PC-9 (cell line): Measurements from ENCODE around the gene OR6J1. TPM values are rescaled to one million over a fixed set of nuclear protein-coding genes. Genes with fewer than 3 reads are reported as not detected.

Experiments used
- BruUV-seq: library from RNA; stranded (reverse); fragments of 400-500 nt; replicated peaks from 2 replicates; lab custom pipeline; 2021; lab: Mats Ljungman, UMichigan
- CTCF ChIA-PET: fragments of 300-600 bp; sonication (Branson Sonifier 250); formaldehyde crosslinking; loops from one replicate; lab custom pipeline; 2022; ENCODE audit warnings: antibody characterized with exemption; lab: Charles Lee
- POLR2A ChIA-PET: fragments of 300-600 bp; sonication (Branson Sonifier 250); formaldehyde crosslinking; loops from one replicate; lab custom pipeline; 2022; ENCODE audit warnings: antibody characterized with exemption; ENCODE audit not compliant: unreplicated experiment; lab: Charles Lee
- DNase-seq, 2 experiments: peaks; one replicate each; pipeline versions ENCODE4 v3.0.0 to v3.0.0-alpha.2; 2015 to 2022; ENCODE audit warnings: mixed read lengths in 1 of 2
- H2AFZ ChIP-seq: fragments of 200-600 bp; sonication (generic); 2 replicates; pipeline ENCODE4 v1.8.1; 2017; ENCODE audit warnings: antibody characterized with exemption
- H3F3A ChIP-seq: fragments of 200-600 bp; sonication (generic); 2 replicates; pipeline ENCODE4 v1.8.1; 2017; ENCODE audit warnings: antibody characterized with exemption, mild to moderate bottlenecking, low read depth; ENCODE audit not compliant: insufficient read depth
- H3K27ac ChIP-seq: fragments of 200-600 bp; sonication (generic); 2 replicates; pipeline ENCODE4 v1.6.1; 2016; ENCODE audit warnings: mixed run types
- H3K27me3 ChIP-seq: fragments of 200-600 bp; sonication (generic); 2 replicates; pipeline ENCODE4 v1.6.1; 2016; ENCODE audit warnings: low read depth, mixed run types; ENCODE audit not compliant: insufficient read depth
- H3K36me3 ChIP-seq: fragments of 200-600 bp; sonication (generic); 2 replicates; pipeline ENCODE4 v1.6.1; 2016; ENCODE audit warnings: low read depth, mixed run types
- H3K4me1 ChIP-seq: fragments of 200-600 bp; sonication (generic); replicated peaks from 2 replicates; pipeline ENCODE4 v1.6.1; 2016; ENCODE audit warnings: mixed run types; ENCODE audit not compliant: insufficient read depth
- H3K4me2 ChIP-seq: fragments of 200-600 bp; sonication (generic); 2 replicates; pipeline ENCODE4 v1.6.1; 2017; ENCODE audit warnings: mixed run types
- H3K4me3 ChIP-seq: fragments of 200-600 bp; sonication (generic); 2 replicates; pipeline ENCODE4 v1.6.1; 2016; ENCODE audit warnings: mixed run types
- H3K79me2 ChIP-seq: fragments of 200-600 bp; sonication (generic); 2 replicates; pipeline ENCODE4 v1.6.1; 2017; ENCODE audit warnings: low read depth, mixed run types
- H3K9me2 ChIP-seq: fragments of 200-600 bp; sonication (generic); 2 replicates; pipeline ENCODE4 v1.8.1; 2017; ENCODE audit warnings: mild to moderate bottlenecking; ENCODE audit not compliant: insufficient read depth
- H3K9me3 ChIP-seq: fragments of 200-600 bp; sonication (generic); 2 replicates; pipeline ENCODE4 v1.8.1; 2016; ENCODE audit warnings: low read depth; ENCODE audit not compliant: insufficient read depth
- H4K20me1 ChIP-seq: fragments of 200-600 bp; sonication (generic); 2 replicates; pipeline ENCODE4 v1.8.1; 2017; ENCODE audit not compliant: insufficient read depth
- EZH2 ChIP-seq: fragments of 200-600 bp; sonication (generic); IDR thresholded peaks from 2 replicates; pipeline ENCODE4 v1.8.0; 2017; ENCODE audit warnings: antibody characterized with exemption, low read depth
- intact Hi-C: fragments of 100-400 bp; cut with micrococcal nuclease; formaldehyde crosslinking; loops from one replicate; pipeline ENCODE4 v1.10.0; 2022; ENCODE audit not compliant: unreplicated experiment
- total RNA-seq: library from RNA; stranded (reverse); gene quantifications from 2 replicates; pipeline ENCODE4 v1.2.3, GENCODE V29; 2021
- TF ChIP-seq, protein P1 (sequence below): fragments of 200-600 bp; sonication (generic); conservative IDR thresholded peaks from 2 replicates; pipeline ENCODE4 v1.6.1; 2017; ENCODE audit warnings: mixed run types, antibody characterized with exemption, mild to moderate bottlenecking, moderate library complexity

Gene OR6J1
- total RNA-seq, 1 experiment from 2014 or later: 0.11 TPM

DNA sequence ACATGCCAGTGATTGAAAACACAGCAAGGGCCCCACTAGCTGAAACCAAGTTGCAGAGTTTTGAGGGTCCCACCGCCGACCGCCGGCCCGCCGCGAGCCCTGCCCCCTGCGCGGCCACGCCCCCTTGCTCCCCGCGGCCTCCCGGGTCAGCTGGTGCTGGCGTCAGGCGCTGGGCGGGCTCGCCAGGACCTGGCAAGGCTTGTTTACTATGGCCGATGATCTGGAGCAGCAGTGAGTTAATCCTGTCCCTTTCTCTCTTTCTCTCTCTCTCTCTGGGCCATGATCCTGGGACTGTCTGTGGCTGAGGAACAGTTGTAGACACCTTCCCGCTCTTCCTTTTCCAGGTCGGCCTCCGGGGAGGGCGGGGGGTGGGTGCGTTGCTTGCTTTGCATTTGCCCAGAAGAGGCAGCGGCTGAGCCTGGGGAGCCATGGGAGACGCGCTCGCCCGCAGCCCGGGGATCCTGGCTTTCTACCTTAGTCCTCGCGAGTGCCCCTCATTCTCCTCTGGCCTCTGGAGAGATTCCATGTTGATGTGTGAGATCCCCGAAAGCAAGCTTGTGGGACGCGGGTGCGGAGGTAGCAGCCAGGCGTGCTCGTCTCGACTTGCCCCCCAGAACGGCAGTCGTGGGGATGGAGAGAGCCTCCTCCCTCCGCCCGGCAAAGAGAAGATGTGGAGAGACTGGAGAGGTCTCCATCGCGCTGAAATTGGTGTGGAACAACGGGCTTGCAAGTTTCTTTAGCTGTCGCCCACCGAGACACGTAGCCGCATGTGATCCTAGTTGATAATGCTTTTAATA is 45.9 kb downstream of the OR6J1 start, which contains the start of gene ABHD4:
Gene ABHD4, plus strand, starts transcription at position 202 of the 797 bp plus-strand sequence. Its CDS starts 7 bp downstream, at position 209.
- Histone ChIP-seq H3K4me2 (peak within 1 kb of the TSS; percentile 100), H2AFZ (peak within 1 kb of the TSS; percentile 88), H3K9me3 (no peaks in the 10 kb centered on the region), H3K27ac (peak within 1 kb of the TSS; percentile 93), H3K79me2 (peaks cover 37% of the 10 kb centered on the region), H3F3A (peaks cover 43% of the 10 kb centered on the region), H3K9me2 (no peaks in the 10 kb centered on the region), H3K27me3 (no peaks in the 10 kb centered on the region), H3K4me1 (peaks cover 64% of the 10 kb centered on the region), H3K36me3 (peaks cover 25% of the 10 kb centered on the region), H4K20me1 (no peaks in the 10 kb centered on the region), H3K4me3 (peak within 1 kb of the TSS; percentile 93)
- TSS peak; percentile 90 for BruUV-seq
- CTCF ChIA-PET: interaction anchor here (1.1 kb wide), 1 partner anchor 9 kb away, joined by 4 read pairs; no protein-coding TSS in a partner anchor
- POLR2A ChIA-PET: interaction anchor here (0.6 to 2.2 kb wide), 6 partner anchors 9 to 1128 kb away, joined by 3 to 23 read pairs (median 5); partner anchors contain the start of genes DAD1 and SLC7A7
- intact Hi-C loops: no loop called here
- peak; percentile 46 to 67 for DNase-seq
- TF ChIP-seq, protein P1, sequence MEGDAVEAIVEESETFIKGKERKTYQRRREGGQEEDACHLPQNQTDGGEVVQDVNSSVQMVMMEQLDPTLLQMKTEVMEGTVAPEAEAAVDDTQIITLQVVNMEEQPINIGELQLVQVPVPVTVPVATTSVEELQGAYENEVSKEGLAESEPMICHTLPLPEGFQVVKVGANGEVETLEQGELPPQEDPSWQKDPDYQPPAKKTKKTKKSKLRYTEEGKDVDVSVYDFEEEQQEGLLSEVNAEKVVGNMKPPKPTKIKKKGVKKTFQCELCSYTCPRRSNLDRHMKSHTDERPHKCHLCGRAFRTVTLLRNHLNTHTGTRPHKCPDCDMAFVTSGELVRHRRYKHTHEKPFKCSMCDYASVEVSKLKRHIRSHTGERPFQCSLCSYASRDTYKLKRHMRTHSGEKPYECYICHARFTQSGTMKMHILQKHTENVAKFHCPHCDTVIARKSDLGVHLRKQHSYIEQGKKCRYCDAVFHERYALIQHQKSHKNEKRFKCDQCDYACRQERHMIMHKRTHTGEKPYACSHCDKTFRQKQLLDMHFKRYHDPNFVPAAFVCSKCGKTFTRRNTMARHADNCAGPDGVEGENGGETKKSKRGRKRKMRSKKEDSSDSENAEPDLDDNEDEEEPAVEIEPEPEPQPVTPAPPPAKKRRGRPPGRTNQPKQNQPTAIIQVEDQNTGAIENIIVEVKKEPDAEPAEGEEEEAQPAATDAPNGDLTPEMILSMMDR: no peak
- no peak for TF ChIP-seq EZH2

DNA sequence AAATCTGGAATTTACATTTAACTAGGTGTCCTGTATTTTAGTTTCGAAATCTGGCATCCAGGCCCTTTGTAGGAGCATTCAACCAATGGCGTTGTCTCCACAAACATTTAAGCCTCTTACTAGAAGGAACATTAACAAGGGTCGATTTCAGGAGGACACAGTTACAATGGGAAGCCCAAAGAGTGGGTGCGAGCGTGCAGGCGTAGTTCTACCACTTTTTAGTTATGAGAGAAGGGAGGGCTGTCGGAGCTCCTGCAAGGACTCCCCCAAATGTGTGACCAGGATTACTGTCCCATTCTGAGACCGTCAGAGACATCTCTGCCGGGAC is 46.4 kb downstream of the OR6J1 start:
- intact Hi-C loops: no loop called here

DNA sequence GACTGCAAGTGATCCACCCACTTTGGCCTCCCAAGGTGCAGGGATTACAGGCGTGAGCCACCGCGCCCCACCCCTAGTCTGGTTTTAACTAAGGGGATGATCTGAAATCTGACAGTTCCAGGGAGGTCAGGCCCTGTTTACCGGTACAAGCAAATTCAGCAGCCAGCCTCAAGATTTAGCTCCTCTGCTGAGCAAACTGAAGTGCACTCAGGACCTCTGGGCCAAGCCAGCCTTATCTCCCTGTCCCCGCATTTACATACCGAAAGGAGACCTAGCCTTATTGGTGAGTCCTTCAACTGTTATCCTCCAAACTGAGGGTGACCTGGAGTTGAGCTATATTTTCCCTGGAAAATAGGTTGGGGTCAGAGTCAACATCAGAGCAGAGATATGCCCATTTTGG is 46.9 kb downstream of the OR6J1 start:
- peaks cover 59% of the 10 kb centered on the region for H3K4me1 ChIP-seq
- no peaks in the 10 kb centered on the region for H3K9me3 ChIP-seq
- TF ChIP-seq, protein P1: no peak
- TF ChIP-seq EZH2: no peak
- H3K27me3 ChIP-seq: no peaks in the 10 kb centered on the region
- H3F3A ChIP-seq: peaks cover 34% of the 10 kb centered on the region
- intact Hi-C loops: no loop called here
- peak overlapping the region; percentile 100 for H3K4me2 ChIP-seq
- POLR2A ChIA-PET: interaction anchor here (0.6 to 2.2 kb wide), 3 partner anchors 7 to 285 kb away, joined by 4 to 13 read pairs (median 4); partner anchors contain the start of gene DAD1
- BruUV-seq: no TSS peak
- peaks cover 35% of the 10 kb centered on the region for H3K79me2 ChIP-seq
- no peak for DNase-seq
- no peaks in the 10 kb centered on the region for H4K20me1 ChIP-seq
- H3K36me3 ChIP-seq: peaks cover 21% of the 10 kb centered on the region
- peak overlapping the region; percentile 93; the same call in 1 of the 2 replicates for H3K4me3 ChIP-seq
- H3K27ac ChIP-seq: peak overlapping the region; percentile 93; the same call in 1 of the 2 replicates
- no peak overlapping the region; the same call in 1 of the 2 replicates for H2AFZ ChIP-seq
- CTCF ChIA-PET: no interaction called here
- H3K9me2 ChIP-seq: no peaks in the 10 kb centered on the region

More for the DNA sequence above, 46.4 kb downstream of the OR6J1 start:
- peak overlapping the region; percentile 93 for H3K4me3 ChIP-seq
- TF ChIP-seq, protein P1: no peak
- no peak for TF ChIP-seq EZH2
- peaks cover 21% of the 10 kb centered on the region for H3K36me3 ChIP-seq
- peaks cover 39% of the 10 kb centered on the region for H3F3A ChIP-seq
- no peaks in the 10 kb centered on the region for H3K9me3 ChIP-seq
- no peaks in the 10 kb centered on the region for H3K9me2 ChIP-seq
- H2AFZ ChIP-seq: peak overlapping the region; percentile 88
- BruUV-seq: no TSS peak
- ChIA-PET CTCF (no interaction called here), POLR2A (interaction anchor here (0.6 to 2.2 kb wide), 2 partner anchors 8 to 170 kb away, joined by 4 to 13 read pairs; partner anchors contain the start of gene DAD1)
- no peaks in the 10 kb centered on the region for H3K27me3 ChIP-seq
- H3K4me2 ChIP-seq: peak overlapping the region; percentile 100
- DNase-seq: no peak
- H3K27ac ChIP-seq: peak overlapping the region; percentile 93
- H4K20me1 ChIP-seq: no peaks in the 10 kb centered on the region
- peaks cover 63% of the 10 kb centered on the region for H3K4me1 ChIP-seq
- H3K79me2 ChIP-seq: peaks cover 35% of the 10 kb centered on the region
